Activated T-cell treated with anti-CD3 and anti-CD28 coated beads for 1 hour (primary cell): Measurements from ENCODE around the gene DPP4.

Experiments used
- DNase-seq: peaks from one replicate; pipeline ENCODE4 v3.0.0-alpha.2; 2020; ENCODE audit warnings: low read depth

The DPP4 gene

GRCh38 chr2:162073888-162074631, at the start of gene DPP4:
TSS of gene DPP4 (minus strand) at chr2:162074215. CDS start at chr2:162073981, 234 bp downstream.
- DNase-seq: peak; percentile 41

- DNase-seq: no peak
Observed at GRCh38 chr2:162118166-162119031, 44.4 kb upstream of the DPP4 start.

- no peak for DNase-seq
Observed at GRCh38 chr2:162116352-162116751, 42.3 kb upstream of the DPP4 start.

GRCh38 chr2:162115076-162115475, 41.1 kb upstream of the DPP4 start:
- no peak for DNase-seq

- no peak for DNase-seq
Observed at GRCh38 chr2:162114271-162114670, 40.3 kb upstream of the DPP4 start.

- no peak for DNase-seq
Observed at GRCh38 chr2:162113776-162114168, 39.8 kb upstream of the DPP4 start.

- no peak for DNase-seq
Observed at GRCh38 chr2:162113088-162113775, 39.2 kb upstream of the DPP4 start.

- no peak for DNase-seq
Observed at GRCh38 chr2:162111958-162112850, 38.2 kb upstream of the DPP4 start.

- no peak for DNase-seq
Observed at GRCh38 chr2:162107361-162107901, 33.4 kb upstream of the DPP4 start.

GRCh38 chr2:162106746-162107145, 32.7 kb upstream of the DPP4 start:
- DNase-seq: no peak

GRCh38 chr2:162106146-162106551, 32.1 kb upstream of the DPP4 start:
- DNase-seq: no peak

- DNase-seq: no peak
Observed at GRCh38 chr2:162103443-162104009, 29.5 kb upstream of the DPP4 start.

GRCh38 chr2:162100579-162100978, 26.6 kb upstream of the DPP4 start:
- DNase-seq: no peak

GRCh38 chr2:162099836-162100235, 25.8 kb upstream of the DPP4 start:
- DNase-seq: no peak

GRCh38 chr2:162092658-162093556, 18.9 kb upstream of the DPP4 start:
- no peak for DNase-seq

GRCh38 chr2:162092008-162092390, 18.0 kb upstream of the DPP4 start:
- DNase-seq: no peak

GRCh38 chr2:162091325-162092007, 17.5 kb upstream of the DPP4 start:
- DNase-seq: no peak

GRCh38 chr2:162090109-162090508, 16.1 kb upstream of the DPP4 start:
- DNase-seq: no peak

- no peak for DNase-seq
Observed at GRCh38 chr2:162086904-162087303, 12.9 kb upstream of the DPP4 start.
